T47D (cell line): ENCODE data around the gene CCDC68.
"Not testable (repeated sequence)": the region's sequence is repeated elsewhere in the genome, so short reads cannot be mapped to it uniquely, and the experiment has no call there.

Source experiments
- DNase-seq, 2 experiments: peaks; one replicate each; pipeline versions ENCODE4 v3.0.0 to v3.0.0-alpha.2; 2011 to 2012; ENCODE audit warnings: low read depth in 1 of 2, low spot score in 1 of 2
- JUND ChIP-seq: IDR thresholded peaks from 2 replicates; pipeline ENCODE4 v1.6.1; 2012; ENCODE audit warnings: low read depth
- in situ Hi-C: cut with HindIII; loops from 2 replicates; pipeline ENCODE4 v1.10.0; 2016; ENCODE audit warnings: low sequenced_read_pairs, low pct_unique_long_range_greater_than_20kb

Gene CCDC68

DNA sequence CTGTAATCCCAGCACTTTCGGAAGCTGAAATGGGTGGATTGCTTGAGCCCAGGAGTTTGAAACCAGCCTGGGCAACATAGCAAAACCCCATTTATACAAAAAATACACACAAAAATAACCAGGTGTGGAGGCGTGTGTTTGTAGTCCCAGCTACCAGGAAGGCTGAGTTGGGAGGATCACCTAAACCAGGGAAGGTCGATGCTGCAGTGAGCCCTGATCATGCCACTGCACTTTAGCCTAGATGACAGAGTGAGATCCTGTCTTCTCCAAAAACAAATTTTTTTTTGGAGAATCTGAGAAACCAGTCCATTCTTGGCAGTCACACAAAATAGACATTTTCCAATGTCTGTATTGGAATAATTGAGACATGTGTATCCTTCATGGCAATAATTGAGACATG, 84.2 kb downstream of the CCDC68 start:
- no peak for TF ChIP-seq JUND
- no peak for DNase-seq
- in situ Hi-C loops: no loop called here

DNA sequence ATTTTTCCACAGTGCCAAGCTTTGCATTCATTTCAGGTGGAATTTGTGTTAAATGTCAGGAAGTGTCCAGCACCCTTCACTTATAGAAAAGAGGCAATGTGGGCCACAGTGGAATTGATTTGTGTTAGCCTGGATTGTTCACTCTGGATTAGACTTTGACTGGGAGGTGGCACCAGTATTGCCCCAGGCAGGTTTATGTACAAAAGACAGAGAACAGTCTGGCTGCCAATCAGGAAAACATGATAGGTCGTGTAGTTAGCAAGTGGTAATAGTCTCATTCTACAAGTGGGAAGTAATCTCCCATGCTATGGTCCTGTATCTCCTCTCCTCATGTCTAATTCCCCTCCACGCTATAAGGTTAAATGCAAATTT, 85.4 kb downstream of the CCDC68 start:
- TF ChIP-seq JUND: no peak
- DNase-seq: peak in 1 of 2 experiments; percentile 31
- in situ Hi-C loops: no loop called here

GRCh38 chr18:54872681-54873080, 86.6 kb downstream of the CCDC68 start:
- no peak for TF ChIP-seq JUND
- DNase-seq: no peak
- in situ Hi-C loops: no loop called here

DNA sequence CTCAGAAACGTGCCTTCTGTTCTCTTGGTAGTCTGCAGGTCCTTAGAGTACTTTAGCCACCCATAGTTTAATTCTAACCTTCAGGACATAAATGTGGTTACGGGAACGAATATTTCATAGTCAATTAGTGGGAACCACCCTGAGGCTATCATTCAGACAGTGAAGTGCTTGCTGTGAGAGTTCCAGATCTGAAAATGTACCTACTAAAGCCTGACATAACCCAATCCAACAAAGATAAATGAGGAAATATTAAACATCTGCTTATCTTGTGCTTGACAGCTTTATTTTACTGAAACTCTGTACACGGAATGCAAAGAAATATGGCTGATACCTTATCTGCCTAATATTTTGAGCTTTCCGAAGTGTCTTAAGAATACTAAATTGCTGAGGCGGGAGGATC, 88.0 kb downstream of the CCDC68 start:
- no peak for TF ChIP-seq JUND
- in situ Hi-C loops: no loop called here
- DNase-seq: no peak

DNA sequence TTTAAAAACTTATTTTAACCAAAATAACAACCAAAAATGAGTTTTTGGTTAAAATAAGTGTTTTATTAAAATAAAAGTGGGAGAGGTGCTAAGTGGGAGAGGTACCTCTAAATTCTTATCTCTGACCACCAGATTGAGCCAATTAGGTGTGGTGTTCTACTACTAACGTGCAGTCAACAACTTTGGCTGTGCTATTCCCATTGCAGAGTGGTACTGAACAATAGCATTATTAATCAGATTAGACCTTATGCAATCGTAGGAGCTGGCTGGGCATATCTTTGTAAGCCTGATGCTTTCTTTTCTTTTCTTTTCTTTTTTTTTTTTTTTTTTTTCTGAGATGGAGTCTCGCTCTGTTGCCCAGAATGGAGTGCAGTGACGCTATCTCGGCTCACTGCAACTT, 92.1 kb downstream of the CCDC68 start:
- no peak for DNase-seq
- TF ChIP-seq JUND: no peak
- in situ Hi-C loops: no loop called here

DNA sequence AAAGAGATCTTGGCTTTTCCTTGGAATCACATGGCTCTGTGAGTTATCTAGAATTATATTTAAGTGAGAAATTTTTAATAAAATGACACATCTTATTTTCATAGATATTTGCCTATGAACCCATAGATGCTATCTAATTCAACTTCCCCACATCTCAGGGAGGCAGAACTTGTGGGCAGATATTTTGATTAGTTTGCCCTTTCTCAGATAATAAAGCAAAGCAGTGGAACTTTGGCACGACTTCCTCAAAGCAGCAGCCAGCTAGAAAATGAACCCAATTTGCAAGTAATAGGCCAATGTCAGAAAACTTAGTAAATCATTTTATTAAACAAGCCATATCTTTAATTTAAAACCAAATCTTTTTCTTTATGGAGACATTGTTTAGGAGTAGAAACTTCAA, 98.3 kb downstream of the CCDC68 start:
- in situ Hi-C loops: no loop called here
- DNase-seq: no peak
- no peak for TF ChIP-seq JUND

GRCh38 chr18:54859667-54860421, 99.4 kb downstream of the CCDC68 start:
- no peak for TF ChIP-seq JUND
- no peak for DNase-seq
- in situ Hi-C loops: no loop called here

GRCh38 chr18:54857499-54857898, 101.8 kb downstream of the CCDC68 start:
- no peak for TF ChIP-seq JUND
- no peak for DNase-seq
- in situ Hi-C loops: no loop called here

- TF ChIP-seq JUND: no peak
- no peak for DNase-seq
- in situ Hi-C loops: no loop called here
These were observed 103.1 kb downstream of the CCDC68 start for GRCh38 chr18:54856105-54856646.

DNA sequence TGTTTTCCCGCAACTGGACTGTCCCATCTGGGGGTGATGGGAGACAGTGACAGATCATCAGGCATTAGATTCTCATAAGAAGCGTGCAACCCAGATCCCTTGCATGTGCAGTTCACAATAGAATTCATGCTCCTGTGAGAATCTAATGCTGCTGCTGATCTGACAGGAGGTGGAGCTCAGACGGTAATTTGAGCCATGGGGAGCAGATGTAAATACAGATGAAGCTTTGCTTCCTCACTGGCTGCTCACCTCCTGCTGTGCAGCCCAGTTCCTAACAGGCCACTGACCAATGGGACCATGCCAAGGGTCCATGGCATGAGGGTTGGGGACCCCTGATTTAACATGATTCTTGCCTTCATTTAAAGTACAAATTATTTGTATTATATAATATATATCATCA, 104.2 kb downstream of the CCDC68 start:
- peak in 1 of 2 experiments; percentile 52 for DNase-seq

GRCh38 chr18:54852780-54853675, 106.2 kb downstream of the CCDC68 start:
- TF ChIP-seq JUND: no peak
- DNase-seq: no peak
- in situ Hi-C loops: no loop called here

More for the DNA sequence above, 104.2 kb downstream of the CCDC68 start:
- in situ Hi-C loops: not testable (repeated sequence)
